Transverse colon (tissue), 4 donors: ENCODE measurements around the gene LRR1. TPM values are rescaled to one million over a fixed set of nuclear protein-coding genes. Genes with fewer than 3 reads are reported as not detected.

Source experiments
- DNase-seq: peaks from one replicate; pipeline ENCODE4 v3.0.0-alpha.2; 2019
- H3K27ac ChIP-seq, 4 donors: fragments of 200-600 bp; sonication (generic); 2 replicates each; pipeline ENCODE4 v1.5.1; 2016 to 2018; ENCODE audit warnings: inconsistent platforms in 4 of 4
- H3K27me3 ChIP-seq: fragments of 200-600 bp; sonication (generic); 2 replicates; pipeline ENCODE4 v1.5.1; 2017; ENCODE audit warnings: inconsistent platforms
- H3K36me3 ChIP-seq, 4 donors: fragments of 200-600 bp; sonication (generic); 2 replicates each; pipeline ENCODE4 v1.5.1; 2017 to 2019; ENCODE audit warnings: inconsistent platforms in 4 of 4
- H3K4me1 ChIP-seq, 4 donors: fragments of 200-600 bp; sonication (generic); 2 replicates each; pipeline ENCODE4 v1.5.1; 2017 to 2020; ENCODE audit warnings: inconsistent platforms in 4 of 4
- H3K4me3 ChIP-seq, 4 donors: fragments of 200-600 bp; sonication (generic); 1 replicate in 1 of 4; 2 replicates in 3 of 4; pipeline versions ENCODE4 v1.5.1 to v1.6.1; 2017 to 2019; ENCODE audit warnings: inconsistent platforms in 4 of 4
- H3K9me3 ChIP-seq, 2 donors: fragments of 200-600 bp; sonication (generic); 2 replicates each; pipeline ENCODE4 v1.5.1; 2017 to 2019; ENCODE audit warnings: inconsistent platforms in 2 of 2
- EP300 ChIP-seq: sonication (generic); formaldehyde crosslinking; IDR thresholded peaks from one replicate; pipeline ENCODE4 v1.6.1; 2017; ENCODE audit warnings: antibody characterized with exemption, low read depth
- POLR2A ChIP-seq: fragments of 450-650 bp; IDR thresholded peaks from one replicate; pipeline ENCODE4 v1.6.1; 2016; ENCODE audit warnings: antibody characterized with exemption, mild to moderate bottlenecking, moderate library complexity
- POLR2AphosphoS5 ChIP-seq, 3 donors: sonication (generic); formaldehyde crosslinking; IDR thresholded peaks; one replicate each; pipeline ENCODE4 v1.6.1; 2016; ENCODE audit warnings: antibody characterized with exemption in 3 of 3
- WGBS, 2 donors: methylation state at CpG; one replicate each; pipeline ENCODE4 v1.1.5; 2018; ENCODE audit warnings: low coverage in 1 of 2; 5-methylcytosine and 5-hydroxymethylcytosine counted together
- in situ Hi-C, 4 donors: fragments of 200-750 bp; cut with MboI; loops; one replicate each; pipeline versions ENCODE4 v1.15.0 to v1.15.1; 2017; ENCODE audit warnings: low sequenced_read_pairs in 3 of 4, low pct_ligation_motif_present in 1 of 4, low pct_unique_long_range_greater_than_20kb in 1 of 4
- intact Hi-C: fragments of 100-400 bp; cut with DNase I; formaldehyde crosslinking; loops from one replicate; pipeline ENCODE4 v1.15.1; 2023; ENCODE audit warnings: low total_unique reads
- total RNA-seq, 4 donors: library from RNA; depleted of rRNA; stranded (reverse); fragments of >200 nt; gene quantifications; one replicate each; pipeline ENCODE4 v1.1.0, GENCODE V29; 2016
- TF ChIP-seq, protein P1 (sequence below), 5 experiments: fragments of 200-600 bp in 3 of 5; fragments of 450-650 bp in 2 of 5; sonication (generic) in 3 of 5; IDR thresholded peaks; 1 replicate in 2 of 5; 2 replicates in 3 of 5; pipeline ENCODE4 v1.5.1; 2016 to 2017; ENCODE audit warnings: antibody characterized with exemption in 5 of 5, inconsistent platforms in 3 of 5, mild to moderate bottlenecking in 2 of 5, moderate library complexity in 1 of 5

The LRR1 gene
- total RNA-seq, 4 donors from 2014 or later, result 3.0 to 17.1 (median 12.4) TPM; not detected in 1

DNA sequence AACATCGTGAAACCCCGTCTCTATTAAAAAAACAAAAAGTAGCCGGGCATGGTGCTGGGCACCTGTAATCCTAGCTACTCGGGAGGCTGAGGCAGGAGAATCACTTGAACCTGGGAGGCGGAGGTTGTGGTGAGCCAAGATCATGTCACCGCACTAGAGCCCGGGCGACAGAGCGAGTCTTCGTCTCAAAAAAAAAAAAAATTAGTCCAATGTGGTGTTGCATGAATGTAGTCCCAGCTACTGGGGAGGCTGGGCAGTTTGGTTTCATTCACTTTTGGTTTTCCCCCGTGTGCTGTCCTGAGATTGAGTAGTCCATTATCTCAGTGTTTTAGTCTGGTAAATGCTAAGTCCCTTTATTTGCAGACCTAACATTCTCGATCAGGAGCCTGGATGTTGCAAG, 32.0 kb upstream of the LRR1 start:
- no peak for DNase-seq
- Histone ChIP-seq H3K4me3 (no peak overlapping the region), H3K27ac (no peak overlapping the region), H3K27me3 (no peaks in the 10 kb centered on the region), H3K9me3 (no peaks in the 10 kb centered on the region), H3K36me3 (no peaks in the 10 kb centered on the region), H3K4me1 (no peaks in the 10 kb centered on the region)
- intact Hi-C loops (no loop called here), in situ Hi-C loops (no loop called here)
- 92 to 100% methylated on average over 10 to 12 of the region's 12 CpGs for WGBS, 2 donors
- TF ChIP-seq, protein P1, sequence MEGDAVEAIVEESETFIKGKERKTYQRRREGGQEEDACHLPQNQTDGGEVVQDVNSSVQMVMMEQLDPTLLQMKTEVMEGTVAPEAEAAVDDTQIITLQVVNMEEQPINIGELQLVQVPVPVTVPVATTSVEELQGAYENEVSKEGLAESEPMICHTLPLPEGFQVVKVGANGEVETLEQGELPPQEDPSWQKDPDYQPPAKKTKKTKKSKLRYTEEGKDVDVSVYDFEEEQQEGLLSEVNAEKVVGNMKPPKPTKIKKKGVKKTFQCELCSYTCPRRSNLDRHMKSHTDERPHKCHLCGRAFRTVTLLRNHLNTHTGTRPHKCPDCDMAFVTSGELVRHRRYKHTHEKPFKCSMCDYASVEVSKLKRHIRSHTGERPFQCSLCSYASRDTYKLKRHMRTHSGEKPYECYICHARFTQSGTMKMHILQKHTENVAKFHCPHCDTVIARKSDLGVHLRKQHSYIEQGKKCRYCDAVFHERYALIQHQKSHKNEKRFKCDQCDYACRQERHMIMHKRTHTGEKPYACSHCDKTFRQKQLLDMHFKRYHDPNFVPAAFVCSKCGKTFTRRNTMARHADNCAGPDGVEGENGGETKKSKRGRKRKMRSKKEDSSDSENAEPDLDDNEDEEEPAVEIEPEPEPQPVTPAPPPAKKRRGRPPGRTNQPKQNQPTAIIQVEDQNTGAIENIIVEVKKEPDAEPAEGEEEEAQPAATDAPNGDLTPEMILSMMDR (IDR thresholded peaks at IDR 0.05), result no peak
- TF ChIP-seq POLR2A (no peak), EP300 (no peak), POLR2AphosphoS5 (IDR thresholded peaks at IDR 0.05) (no peak)

GRCh38 chr14:49569281-49569680, 29.5 kb upstream of the LRR1 start:
- Histone ChIP-seq H3K9me3 (no peaks in the 10 kb centered on the region), H3K4me3 (no peak overlapping the region), H3K27ac (no peak overlapping the region), H3K4me1 (no peaks in the 10 kb centered on the region), H3K27me3 (no peaks in the 10 kb centered on the region), H3K36me3 (no peaks in the 10 kb centered on the region)
- 86% methylated on average over 3 of the region's 3 CpGs; no CpG with 5 or more reads in 1 of the 2 donors for WGBS, 2 donors
- intact Hi-C loops (no loop called here), in situ Hi-C loops (no loop called here)
- no peak for DNase-seq
- no peak for TF ChIP-seq EP300
- TF ChIP-seq POLR2A, result no peak
- no peak for TF ChIP-seq POLR2AphosphoS5 (IDR thresholded peaks at IDR 0.05)
- TF ChIP-seq, protein P1 (IDR thresholded peaks at IDR 0.05), result no peak

DNA sequence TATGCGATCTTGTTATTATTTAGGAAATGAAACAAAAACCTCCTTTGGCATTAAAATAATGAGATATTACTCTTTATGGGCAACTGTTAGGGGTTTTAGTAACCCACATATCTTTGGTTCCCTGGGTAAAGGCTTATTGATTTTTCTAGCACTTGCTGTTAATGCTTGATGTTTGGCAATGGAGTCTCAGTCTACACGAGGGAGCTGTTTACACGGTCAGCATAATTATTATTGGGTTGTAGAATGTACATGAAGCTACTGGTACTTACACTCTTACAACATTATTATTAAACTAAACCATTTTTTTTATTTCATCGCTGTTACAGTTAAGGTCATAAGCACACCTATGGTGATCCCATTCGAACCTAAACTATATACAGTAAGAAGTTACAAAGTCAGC, 24.7 kb upstream of the LRR1 start:
- DNase-seq, result no peak
- in situ Hi-C loops (no loop called here), intact Hi-C loops (no loop called here)
- WGBS, 2 donors, result 90% methylated on average over 5 of the region's 5 CpGs
- H3K27ac ChIP-seq, result no peak overlapping the region
- H3K4me3 ChIP-seq, result no peak overlapping the region
- H3K9me3 ChIP-seq, result no peaks in the 10 kb centered on the region
- TF ChIP-seq POLR2AphosphoS5 (IDR thresholded peaks at IDR 0.05) (no peak), EP300 (no peak), POLR2A (no peak)
- TF ChIP-seq, protein P1 (IDR thresholded peaks at IDR 0.05), result no peak
- no peaks in the 10 kb centered on the region for H3K4me1 ChIP-seq
- no peaks in the 10 kb centered on the region for H3K27me3 ChIP-seq
- H3K36me3 ChIP-seq, result peaks cover 0 to 9% (median 4%) of the 10 kb centered on the region in 4 donors

GRCh38 chr14:49578141-49578540, 20.6 kb upstream of the LRR1 start:
- Histone ChIP-seq H3K27ac (no peak overlapping the region), H3K9me3 (no peaks in the 10 kb centered on the region), H3K4me3 (no peak overlapping the region), H3K36me3 (peaks cover 0 to 9% (median 4%) of the 10 kb centered on the region in 4 donors), H3K4me1 (peaks cover 0 to 5% (median 4%) of the 10 kb centered on the region in 4 donors), H3K27me3 (no peaks in the 10 kb centered on the region)
- in situ Hi-C loops (no loop called here), intact Hi-C loops (no loop called here)
- TF ChIP-seq POLR2A (no peak), EP300 (no peak), POLR2AphosphoS5 (IDR thresholded peaks at IDR 0.05) (no peak)
- TF ChIP-seq, protein P1 (IDR thresholded peaks at IDR 0.05), result no peak
- 95 to 100% methylated on average over 1 of the region's 1 CpG for WGBS, 2 donors
- no peak for DNase-seq
